Activated T-cell treated with anti-CD3 and anti-CD28 coated beads for 24 hours (primary cell): ENCODE data around the gene TEX51.
A peak's percentile ranks its signal among the peaks of the same experiment; 100 is the strongest.

Experiments
- DNase-seq: peaks from one replicate; pipeline ENCODE4 v3.0.0-alpha.2; 2020; ENCODE audit warnings: low read depth

Gene TEX51

DNA sequence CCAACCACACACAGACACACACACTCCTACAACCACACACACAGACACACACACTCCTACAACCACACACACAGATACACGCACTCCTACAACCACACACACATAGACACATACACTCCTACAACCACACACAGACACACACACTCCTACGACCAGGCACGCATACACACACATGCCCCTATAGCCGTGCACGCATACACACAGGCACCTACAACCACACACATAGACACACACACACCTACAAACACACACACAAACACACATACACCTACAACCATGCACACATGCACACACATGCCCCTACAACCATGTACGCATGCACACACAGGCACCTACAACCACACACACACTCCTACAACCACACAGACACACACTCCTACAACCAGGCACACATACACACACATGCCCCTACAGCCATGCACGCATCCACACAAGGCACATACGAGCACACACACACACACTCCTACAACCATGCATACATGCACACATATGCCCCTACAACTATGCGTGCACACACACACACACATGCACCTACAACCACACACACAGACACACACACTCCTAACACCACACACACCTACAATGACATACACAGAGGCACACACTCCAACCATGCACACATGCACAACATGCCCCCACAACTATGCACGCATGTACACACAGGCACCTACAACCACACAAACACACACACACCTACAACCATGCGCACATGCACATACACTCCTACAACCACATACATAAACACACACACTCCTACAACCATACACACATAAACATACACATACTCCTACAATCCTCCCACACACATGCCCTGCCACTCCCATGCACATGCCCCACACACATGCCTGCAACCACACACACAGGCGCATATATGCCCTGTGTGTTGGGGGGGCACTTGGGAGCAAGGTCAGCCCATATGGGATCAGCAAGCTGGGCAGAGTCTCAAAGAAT, 19.1 kb upstream of the TEX51 start:
- DNase-seq = no peak

DNA sequence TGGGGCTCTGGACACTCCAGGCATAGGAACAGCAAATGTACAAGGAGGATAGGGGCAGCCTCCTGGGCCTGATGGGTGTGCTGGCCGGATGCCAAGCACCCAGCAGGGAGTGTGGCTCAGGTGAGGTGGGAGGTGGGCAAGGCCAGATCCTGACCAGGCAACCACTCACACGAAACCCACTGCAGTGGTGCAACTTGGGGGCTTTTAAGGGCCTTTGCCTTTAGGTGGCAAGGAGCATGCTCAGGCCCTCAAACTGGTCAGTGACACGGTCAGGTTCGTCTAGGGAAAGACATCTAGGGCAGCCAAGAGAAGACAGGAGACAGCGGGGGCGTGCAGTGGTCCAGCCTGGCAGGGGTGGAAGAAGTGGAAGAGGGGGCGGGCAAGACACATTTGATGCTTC, 18.4 kb upstream of the TEX51 start:
- no peak for DNase-seq

GRCh38 chr2:126880817-126881216, 17.9 kb upstream of the TEX51 start:
- DNase-seq = no peak

- no peak for DNase-seq
Observed at GRCh38 chr2:126881591-126881990, 17.1 kb upstream of the TEX51 start.

DNA sequence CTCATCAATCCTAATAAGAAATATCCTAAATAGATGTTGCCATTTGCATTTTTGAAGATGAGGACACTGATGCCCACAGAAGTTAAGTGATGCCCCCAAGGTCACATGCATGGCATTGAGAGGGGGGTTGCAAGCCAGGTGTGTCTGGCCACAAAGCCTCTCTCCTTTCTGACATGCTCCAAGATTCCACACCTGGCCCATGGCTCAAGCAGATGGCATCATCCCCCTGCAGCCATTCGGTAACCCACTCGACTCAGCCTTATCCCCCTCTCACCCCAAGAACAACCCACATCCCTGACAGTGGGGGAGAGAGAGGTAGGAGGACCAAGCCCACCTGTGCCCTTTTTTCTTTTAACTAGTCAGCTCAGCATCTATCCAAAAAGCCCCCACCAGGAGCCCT, 16.5 kb upstream of the TEX51 start:
- no peak for DNase-seq

DNA sequence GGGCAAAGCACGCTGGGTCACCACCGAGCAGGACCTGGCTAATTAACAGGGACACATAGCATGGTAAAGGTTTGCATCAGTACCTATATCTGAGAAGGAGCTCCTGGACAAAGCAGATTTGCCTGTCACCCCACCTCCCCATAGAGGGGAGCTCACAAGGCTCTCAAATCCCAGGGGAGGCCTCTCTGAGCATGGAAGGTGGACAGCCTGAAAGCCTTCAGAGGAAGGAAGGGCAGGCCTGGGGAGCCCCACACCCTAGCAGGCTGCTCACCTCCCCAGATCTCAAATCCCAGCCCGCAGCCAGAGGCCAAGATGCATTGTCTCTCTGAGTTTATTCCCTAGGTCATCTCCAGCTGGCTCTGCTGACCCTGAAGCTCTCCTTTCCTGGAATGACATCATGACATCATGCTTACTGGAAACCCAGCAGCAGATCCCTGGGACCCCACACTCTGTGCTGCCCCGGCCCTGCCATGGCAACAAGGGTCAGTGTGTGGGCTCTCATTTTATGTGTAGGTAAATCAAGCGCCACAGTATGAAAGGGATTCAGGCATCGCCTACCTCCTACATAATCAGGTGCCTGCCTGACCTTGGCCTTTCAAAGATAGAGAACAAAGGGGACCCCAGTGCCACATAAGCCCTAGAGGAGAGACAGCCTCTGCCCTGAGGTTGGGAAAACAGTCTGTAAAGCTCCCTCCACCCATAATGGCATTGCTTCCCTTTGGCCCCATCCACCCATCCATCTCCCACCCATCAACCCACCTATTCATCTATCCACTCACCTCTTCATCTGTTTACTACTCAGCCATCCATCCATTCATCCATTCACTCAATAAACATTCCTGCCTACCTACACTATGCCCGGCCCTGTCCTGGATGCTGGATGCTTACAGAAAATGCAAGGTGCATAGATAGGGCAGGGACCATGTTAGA, 15.7 kb upstream of the TEX51 start:
- DNase-seq = no peak

DNA sequence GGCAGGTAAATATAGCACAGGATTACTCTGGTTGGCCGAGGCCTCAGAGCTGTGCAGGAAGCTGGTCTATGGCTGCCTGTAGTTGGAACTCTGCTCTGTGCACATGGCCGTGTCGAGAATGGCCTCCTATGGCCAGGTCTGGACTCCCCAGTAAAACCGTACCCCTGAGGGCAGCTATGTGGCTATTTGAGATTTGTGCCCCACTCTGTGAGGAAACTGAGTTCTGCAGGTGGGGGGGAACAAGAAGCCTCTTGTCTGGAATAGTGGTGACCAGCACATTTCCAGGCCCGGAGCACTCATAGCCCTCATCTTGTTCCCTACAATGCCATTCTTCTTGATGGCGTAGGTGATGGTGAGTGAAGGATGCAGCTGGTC, 15.0 kb upstream of the TEX51 start:
- no peak for DNase-seq

GRCh38 chr2:126884861-126885750, 13.6 kb upstream of the TEX51 start:
- DNase-seq = no peak

DNA sequence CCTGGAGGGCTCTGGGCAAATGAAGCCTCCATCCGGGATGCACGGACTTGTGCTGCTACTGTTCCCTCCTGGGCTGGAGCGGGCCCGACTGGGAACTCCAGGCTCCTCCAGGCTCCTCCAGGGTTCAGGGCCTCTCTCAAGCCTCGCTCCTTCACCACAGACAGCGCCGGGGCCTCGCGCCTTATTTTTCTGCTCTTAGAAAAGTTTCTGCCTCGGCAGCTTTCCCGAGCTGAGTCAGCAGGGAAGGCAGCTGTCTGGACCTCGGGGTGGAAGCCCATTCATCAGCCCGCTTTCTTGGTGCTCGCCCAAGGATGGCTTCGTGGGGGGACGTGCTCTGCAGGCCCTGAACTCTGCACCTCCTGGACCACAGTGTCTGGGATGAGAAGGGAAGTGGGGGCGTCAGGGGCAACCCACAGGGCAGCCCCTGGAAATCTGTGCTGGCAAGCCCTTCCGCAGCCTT, 12.9 kb upstream of the TEX51 start:
- DNase-seq = no peak

- DNase-seq = peak; percentile 32
Observed at GRCh38 chr2:126886211-126886915, 12.3 kb upstream of the TEX51 start.

- DNase-seq = no peak
Observed at GRCh38 chr2:126886916-126887280, 11.8 kb upstream of the TEX51 start.

GRCh38 chr2:126887506-126887905, 11.2 kb upstream of the TEX51 start:
- no peak for DNase-seq

DNA sequence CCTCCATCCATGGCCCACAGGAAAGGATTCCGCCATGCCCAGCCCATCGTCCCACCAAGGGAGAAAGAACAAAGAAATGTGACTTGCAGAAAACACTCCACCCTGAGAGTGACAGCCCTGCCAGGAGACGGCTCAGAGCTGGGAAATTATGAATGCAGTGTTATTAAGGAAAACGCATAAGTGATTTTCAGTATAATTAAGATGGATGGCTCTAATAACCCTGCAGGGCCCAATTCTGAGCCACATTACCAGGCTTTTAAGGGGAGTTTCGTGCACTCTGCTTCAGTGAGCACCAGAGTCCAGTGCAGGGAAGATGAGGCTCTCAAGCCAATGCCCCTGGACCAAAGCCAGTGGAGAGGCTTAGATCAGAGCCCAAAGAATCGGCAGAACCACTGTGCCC, 10.6 kb upstream of the TEX51 start:
- no peak for DNase-seq

GRCh38 chr2:126889071-126889470, 9.6 kb upstream of the TEX51 start:
- no peak for DNase-seq

GRCh38 chr2:126889496-126890135, 9.1 kb upstream of the TEX51 start:
- DNase-seq = no peak

GRCh38 chr2:126890136-126890510, 8.6 kb upstream of the TEX51 start:
- DNase-seq = no peak

- DNase-seq = no peak
Observed at GRCh38 chr2:126890551-126891450, 7.9 kb upstream of the TEX51 start.

GRCh38 chr2:126891681-126892500, 6.8 kb upstream of the TEX51 start:
- no peak for DNase-seq

GRCh38 chr2:126893153-126893552, 5.5 kb upstream of the TEX51 start:
- no peak for DNase-seq
